GM10266 (cell line): Measurements from ENCODE around the gene KCNQ1.

Experiments
- DNase-seq: peaks from one replicate; pipeline ENCODE4 v3.0.0; 2012; ENCODE audit errors: extremely low spot score
- CTCF ChIP-seq: IDR thresholded peaks from 2 replicates; pipeline ENCODE4 v1.5.1; 2012; ENCODE audit warnings: mild to moderate bottlenecking, low read depth; ENCODE audit not compliant: control insufficient read depth, insufficient read depth; ENCODE audit errors: missing control alignments

KCNQ1 gene

GRCh38 chr11:2586087-2586792 is 141.4 kb downstream of the KCNQ1 start:
- no peak for TF ChIP-seq CTCF
- no peak for DNase-seq

GRCh38 chr11:2586793-2587131 is 142.0 kb downstream of the KCNQ1 start:
- no peak for DNase-seq
- TF ChIP-seq CTCF, result no peak

GRCh38 chr11:2587132-2587930 is 142.5 kb downstream of the KCNQ1 start:
- DNase-seq, result peak; percentile 16
- no peak for TF ChIP-seq CTCF

- no peak for TF ChIP-seq CTCF
- DNase-seq, result no peak
Observed at GRCh38 chr11:2587976-2588748, 143.4 kb downstream of the KCNQ1 start.

GRCh38 chr11:2588809-2589537 is 144.2 kb downstream of the KCNQ1 start:
- TF ChIP-seq CTCF, result no peak
- DNase-seq, result peak; percentile 8

- peak; percentile 5 for DNase-seq
- no peak for TF ChIP-seq CTCF
Observed at GRCh38 chr11:2589538-2589934, 144.7 kb downstream of the KCNQ1 start.
